NCI-H146 treated with DMSO at 0.1 percent for 48 hours (cell line): ENCODE results near the gene UBE2D2.
A peak's percentile ranks its signal among the peaks of the same experiment; 100 is the strongest.
"Not testable (repeated sequence)": the region's sequence is repeated elsewhere in the genome, so short reads cannot be mapped to it uniquely, and the experiment has no call there.

Experiments used
- DNase-seq: peaks from one replicate; lab custom pipeline; 2025; ENCODE audit not compliant: unreplicated experiment; lab: John Stamatoyannopoulos, UW

UBE2D2 gene

DNA sequence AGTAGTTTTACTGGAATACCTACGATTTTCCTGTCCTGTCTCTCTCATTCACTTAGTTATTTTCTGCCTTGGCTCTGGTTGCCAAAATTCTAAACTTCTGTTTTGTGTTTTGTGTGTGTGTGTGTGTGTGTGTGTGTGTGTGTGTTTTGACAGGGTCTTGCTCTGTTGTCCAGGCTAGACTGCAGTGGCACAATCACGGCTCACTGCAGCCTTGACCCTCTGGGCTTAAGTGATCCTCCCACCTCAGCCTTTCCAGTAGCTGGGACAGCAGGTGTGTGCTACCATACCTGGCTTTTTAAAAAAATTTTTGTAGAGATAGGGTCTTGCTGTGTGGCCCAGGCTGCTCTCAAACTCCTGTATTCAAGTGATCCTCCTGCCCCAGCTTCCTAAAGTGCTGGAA is 17.2 kb downstream of the UBE2D2 start:
- DNase-seq: no peak

DNA sequence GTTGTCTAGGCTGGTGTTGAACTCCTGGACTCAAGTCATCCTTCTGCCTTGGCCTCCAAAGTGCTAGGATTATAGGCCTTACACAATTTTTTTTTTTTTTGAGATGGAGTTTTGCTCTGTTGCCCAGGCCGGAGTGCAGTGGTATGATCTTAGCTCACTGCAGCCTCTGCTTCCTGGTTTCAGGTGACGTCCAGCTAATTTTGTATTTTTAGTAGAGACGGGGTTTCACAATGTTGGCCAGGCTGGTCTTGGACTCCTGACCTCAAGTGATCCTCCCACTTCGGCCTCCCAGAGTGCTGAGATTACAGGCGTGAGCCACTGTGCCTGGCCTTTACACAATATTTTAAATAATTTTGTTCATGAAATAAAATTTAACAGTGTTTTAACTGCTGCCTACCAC is 21.0 kb downstream of the UBE2D2 start:
- DNase-seq: not testable (repeated sequence)

DNA sequence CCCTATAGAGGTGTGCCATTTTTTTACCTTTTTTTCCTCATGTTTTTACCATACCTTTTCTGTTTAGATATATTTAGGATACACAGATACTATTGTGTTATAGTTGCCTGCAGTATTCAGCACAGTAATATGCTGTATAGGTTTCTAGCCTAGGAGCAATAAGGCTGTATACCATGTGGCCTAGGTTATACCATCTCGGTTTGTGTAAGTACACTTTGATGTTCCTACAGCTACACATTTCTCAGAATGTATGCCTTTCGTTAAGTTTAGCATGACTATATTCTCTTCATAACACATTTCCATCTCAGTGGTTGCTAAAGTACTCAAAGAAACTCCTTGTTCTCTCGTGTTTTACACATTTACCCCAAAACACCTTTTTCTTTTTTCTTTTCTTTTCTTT is 23.0 kb downstream of the UBE2D2 start:
- no peak for DNase-seq

DNA sequence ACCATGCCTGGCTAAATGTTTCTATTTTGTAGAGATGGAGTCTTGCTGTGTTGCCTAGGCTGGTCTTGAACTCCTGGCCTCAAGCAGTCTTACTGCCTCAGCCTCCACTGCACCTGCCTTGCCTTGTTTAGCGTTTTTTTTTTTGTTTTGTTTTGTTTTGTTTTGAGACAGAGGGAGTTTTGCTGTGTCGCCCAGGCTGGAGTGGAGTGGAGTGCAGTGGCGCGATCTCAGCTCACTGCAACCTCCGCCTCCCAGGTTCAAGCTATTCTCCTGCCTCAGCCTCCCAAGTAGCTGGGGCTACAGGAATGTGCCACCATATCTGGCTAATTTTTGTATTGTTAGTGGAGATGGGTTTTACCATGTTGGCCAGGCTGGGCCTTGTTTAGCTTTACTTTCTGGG is 27.0 kb downstream of the UBE2D2 start:
- DNase-seq: not testable (repeated sequence)

DNA sequence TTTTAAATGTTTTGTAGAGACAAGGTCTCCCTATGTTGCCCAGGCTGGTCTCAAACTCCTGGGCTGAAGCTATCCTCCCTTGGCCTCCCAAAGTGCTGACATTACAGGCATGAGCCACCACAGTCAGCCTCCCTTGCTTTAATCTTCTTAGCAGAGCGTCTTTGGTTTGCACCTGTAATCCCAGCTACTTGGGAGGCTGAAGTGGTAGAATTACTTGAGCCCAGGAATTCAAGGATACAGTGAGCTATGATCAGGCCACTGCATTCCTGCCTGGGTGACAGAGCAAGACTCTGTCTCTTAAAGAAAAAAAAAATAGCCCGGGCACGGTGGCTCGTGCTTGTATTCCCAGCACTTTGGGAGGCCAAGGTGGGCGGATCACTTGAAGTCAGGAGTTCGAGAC is 27.8 kb downstream of the UBE2D2 start:
- no peak for DNase-seq

DNA sequence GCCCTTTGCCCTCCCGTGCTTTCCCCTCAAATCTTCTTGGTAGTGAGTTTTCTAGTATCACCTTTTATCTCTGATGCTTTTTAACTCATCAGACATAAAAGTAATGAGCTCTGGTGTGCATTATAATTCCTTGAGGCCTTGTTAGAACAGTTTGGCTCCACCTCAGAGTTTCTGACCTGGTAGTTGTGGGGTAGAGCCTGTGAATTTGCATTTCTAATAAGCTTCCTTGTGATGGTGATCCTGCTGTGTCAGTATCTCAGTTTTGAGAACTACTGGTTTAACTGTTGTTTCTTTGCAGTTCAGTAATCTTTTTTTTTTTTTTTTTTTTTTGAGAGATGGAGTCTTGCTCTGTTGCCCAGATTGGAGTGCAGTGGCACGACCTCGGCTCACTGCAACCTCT is 31.1 kb downstream of the UBE2D2 start:
- DNase-seq: no peak

DNA sequence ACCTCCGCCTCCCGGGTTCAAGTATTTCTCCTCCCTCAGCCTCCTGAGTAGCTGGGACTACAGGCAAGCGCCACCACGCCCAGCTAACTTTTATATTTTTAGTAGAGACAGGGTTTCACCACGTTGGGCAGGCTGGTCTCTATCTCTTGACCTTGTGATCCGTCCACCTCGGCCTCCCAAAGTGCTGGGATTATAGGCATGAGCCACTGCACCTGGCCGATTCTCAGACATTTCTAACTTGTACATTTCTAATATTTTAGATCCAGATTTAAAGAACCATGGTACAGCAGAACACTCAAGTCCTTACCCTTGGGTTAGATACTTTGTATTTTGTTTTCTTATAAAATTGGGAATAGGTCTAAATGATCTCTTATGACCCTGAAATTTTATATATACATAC is 31.9 kb downstream of the UBE2D2 start:
- not testable (repeated sequence) for DNase-seq

DNA sequence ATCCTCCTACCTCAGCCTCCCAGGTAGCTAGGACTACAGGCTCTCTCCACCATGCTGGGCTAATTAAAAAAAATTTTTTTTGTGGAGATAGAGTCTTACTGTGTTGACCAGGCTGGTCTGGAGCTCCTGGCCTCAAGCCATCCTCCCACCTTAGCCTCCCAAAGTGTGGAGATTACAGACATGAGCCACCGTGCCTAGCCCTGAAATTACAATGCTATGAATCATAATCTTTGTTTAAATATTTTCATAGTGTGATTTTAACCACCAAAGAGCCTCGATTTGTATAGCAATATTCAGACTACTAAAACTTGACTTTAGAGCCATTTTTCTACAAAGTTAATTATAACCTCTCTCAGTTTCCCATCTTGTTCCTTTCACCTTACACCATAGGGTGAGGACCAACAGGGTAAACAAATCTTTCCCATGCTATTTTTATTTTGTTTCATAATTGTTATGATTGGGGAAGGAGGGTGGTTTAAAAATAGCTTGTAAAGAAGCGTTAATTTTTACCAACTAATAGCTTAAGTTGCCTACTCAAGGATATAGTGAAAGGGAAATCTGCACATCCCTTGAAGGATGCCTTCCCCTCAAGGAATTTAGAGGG is 32.7 kb downstream of the UBE2D2 start:
- DNase-seq: no peak

DNA sequence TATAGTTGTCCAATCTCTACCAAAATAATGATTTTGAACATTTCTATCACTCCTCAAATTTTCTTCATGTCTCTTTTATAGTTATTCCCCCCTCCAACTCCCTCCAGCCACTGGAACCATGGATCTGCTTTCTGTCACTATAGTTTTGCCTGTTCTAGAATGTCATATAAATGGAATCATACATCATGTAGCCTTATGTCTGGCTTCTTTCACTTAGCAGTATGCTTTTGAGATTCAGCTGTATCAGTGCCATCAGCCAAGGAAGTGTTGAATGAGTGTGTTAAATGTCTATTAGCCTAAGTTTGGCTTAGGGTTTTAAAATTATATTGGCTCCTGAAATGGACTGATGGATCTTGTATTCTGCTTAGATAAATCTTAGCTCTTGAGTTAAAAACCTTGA is 36.0 kb downstream of the UBE2D2 start:
- no peak for DNase-seq

DNA sequence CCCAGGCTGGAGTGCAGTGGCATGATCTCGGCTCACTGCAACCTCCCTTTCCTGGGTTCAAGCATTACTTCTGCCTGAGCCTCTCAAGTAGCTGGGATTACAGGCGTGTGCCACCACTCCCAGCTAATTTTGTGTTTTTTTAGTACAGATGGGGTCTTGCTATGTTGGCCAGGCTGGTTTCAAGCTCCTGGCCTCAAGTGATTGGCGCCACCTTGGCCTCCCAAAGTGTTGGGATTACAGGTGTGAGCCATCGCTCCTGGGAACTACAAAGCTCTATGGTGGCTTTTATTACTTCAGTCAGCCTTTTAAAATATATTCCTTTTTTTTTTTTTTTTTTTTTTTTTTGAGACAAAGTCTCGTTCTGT is 37.4 kb downstream of the UBE2D2 start:
- DNase-seq: not testable (repeated sequence)

DNA sequence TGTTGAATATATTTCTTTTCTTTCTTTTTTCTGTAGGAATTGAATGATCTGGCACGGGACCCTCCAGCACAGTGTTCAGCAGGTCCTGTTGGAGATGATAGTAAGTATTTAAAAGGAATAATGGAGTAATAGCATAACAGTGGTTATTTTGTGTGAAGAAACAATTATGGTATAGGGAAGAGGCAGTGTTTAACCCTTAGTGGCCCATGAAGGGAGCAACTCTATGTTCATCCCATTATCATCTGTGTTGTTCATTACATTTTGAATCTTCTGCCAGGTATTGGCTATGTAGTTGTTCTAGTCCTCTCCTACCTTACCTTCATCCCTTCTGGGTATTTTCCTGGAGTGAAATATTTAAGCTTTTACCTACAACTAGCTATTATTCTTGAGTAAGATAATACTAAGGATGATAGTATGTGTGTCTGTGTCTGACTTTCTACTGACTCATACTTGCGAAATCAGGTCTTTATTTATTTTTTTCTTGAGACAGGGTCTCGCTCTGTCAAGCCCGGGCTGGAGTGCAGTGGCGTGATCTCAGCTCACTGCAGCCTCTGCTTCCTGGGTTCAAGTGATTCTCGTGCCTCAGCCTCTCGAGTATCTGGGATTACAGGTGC is 39.3 kb downstream of the UBE2D2 start:
- DNase-seq: no peak

DNA sequence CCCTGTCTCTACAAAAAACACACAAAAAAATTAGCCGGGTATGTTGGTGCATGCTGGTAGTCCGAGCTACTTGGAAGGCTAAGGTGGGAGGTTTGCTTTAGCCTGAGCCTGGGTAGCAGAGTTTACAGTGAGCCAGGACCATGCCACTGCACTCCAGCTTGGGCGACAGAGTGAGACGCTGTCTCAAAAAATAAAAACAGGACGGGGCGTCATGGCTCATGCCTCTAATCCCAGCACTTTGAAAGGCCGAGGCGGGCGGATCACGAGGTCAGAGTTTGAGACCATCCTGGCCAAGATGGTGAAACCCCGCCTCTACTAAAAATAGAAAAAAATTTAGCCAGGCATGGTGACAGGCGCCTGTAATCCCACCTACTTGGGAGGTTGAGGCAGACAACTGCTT is 40.3 kb downstream of the UBE2D2 start:
- DNase-seq: no peak

DNA sequence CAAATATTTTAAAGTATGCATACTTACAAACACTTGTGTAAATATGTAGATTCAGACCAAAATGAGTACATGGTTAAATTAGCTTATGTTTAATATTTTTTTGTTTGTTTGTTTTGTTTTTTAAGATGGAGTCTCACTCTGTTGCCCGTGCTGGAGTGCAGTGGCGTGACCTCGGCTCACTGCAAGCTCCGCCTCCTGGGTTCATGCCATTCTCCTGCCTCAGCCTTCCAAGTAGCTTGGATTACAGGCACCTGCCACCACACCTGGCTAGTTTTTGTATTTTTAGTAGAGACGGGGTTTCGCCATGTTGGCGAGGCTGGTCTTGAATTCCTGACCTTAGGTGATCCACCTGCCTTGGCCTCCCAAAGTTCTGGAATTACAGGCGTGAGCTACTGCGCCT is 40.8 kb downstream of the UBE2D2 start:
- DNase-seq: not testable (repeated sequence)

DNA sequence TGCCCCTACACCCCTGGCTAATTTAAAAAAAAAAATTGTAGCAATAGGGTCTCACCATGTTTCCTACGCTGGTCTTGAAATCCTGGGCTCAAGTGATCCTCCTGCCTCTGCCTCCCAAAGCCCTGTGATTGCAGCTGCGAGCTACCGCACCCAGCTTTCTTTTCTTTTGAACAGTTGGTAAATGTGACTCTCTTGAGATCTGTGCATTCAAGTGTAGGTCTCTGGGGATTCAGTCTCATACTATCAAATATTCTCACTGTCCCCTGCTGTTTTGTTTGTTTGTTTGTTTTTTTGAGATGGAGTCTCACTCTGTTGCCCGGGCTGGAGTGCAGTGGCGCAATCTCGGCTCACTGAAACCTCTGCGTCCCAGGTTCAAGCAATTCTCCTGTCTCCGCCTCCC is 44.7 kb downstream of the UBE2D2 start:
- no peak for DNase-seq

DNA sequence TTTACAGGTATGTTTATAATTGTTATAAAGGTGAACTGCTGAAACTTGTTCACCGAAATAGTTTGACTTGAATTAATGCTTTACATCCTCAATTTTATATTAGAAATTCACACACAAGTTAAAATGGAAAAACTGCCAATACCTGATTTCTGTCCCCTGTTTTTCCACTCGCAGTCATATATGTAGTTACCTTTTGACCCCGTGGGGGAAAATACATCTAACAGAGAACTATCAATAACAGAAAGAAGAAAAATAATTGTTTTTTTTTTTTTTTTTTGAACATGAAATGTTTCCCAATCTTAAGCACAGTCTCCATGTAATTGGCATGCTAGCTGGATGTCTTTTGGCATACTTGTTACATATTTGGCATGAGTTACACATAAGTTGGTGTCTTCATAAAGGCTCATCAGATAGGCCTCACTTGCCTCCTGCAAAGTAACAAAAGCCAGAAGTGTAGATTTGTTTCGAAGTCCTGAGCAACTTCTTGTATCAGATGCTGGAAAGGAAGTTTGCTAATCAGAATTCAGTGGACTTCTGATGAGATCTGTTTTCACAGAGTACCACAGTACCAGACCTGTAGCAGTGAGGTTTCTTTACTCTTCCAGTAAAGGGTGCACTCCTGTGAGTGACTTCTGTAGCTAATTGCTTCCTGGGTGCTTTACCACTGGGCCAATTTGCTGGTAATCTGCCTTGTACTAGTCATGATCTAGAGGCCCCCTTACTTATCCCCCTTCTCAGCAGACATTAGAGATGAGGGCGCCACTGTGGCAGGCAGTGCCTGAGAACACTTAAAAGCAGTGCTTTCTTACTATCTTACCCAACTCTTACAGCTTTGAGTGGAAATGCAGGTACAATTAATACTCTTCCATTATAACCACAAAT is 50.8 kb downstream of the UBE2D2 start:
- no peak for DNase-seq

DNA sequence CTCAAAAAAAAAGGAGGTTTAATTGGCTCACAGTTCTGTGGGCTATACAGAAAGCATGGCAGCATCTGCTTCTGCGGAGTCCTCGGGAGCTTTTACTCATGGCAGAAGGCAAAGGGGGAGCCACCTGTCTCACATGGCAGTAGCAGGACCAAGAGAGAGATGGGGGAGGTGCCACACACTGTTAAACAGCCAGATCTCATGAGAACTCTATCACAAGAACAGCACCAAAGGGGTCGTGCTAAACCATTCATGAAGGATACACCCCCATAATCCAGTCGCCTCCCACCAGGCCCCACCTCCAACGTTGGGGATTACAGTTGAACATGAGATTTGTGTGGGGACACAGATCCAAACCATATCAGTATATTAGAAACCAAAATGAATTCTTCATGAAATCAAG is 58.7 kb downstream of the UBE2D2 start:
- no peak for DNase-seq

DNA sequence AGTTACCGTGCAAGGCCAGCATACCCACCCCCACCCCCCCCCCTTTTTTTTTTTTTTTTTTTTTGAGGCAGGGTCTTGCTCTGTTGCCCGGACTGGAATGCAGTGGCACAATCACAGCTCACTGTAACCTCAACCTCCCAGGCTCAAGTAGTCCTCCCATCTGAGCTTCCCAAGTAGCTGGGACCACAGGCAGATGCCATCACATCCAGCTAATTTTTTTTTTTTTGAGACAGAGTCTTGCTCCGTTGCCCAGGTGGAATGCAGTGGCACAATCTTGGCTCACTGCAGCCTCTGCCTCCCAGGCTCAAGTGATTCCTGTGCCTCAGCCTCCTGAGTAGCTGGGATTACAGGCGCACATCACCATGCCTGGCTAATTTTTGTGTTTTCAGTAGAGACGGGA is 64.3 kb downstream of the UBE2D2 start:
- not testable (repeated sequence) for DNase-seq

DNA sequence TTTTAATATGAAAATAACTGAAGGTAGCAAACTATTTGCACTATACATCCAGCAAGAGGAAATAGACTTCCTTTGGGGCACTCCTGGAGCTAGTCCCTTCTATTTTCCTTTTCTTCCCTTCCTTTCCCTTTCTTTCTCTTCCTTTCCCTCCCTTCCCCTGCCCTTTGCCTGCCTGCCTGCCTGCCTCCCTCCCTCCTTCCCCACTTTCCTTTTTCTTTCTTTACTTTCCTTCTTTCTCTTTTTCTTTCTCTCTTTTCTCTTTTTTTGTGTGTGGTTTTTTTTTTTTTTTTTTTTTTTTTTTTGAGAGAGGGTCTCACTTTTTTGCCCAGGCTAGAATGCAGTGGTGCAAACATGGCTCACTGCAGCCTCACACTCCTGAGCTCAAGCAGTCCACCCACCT is 69.7 kb downstream of the UBE2D2 start:
- no peak for DNase-seq

DNA sequence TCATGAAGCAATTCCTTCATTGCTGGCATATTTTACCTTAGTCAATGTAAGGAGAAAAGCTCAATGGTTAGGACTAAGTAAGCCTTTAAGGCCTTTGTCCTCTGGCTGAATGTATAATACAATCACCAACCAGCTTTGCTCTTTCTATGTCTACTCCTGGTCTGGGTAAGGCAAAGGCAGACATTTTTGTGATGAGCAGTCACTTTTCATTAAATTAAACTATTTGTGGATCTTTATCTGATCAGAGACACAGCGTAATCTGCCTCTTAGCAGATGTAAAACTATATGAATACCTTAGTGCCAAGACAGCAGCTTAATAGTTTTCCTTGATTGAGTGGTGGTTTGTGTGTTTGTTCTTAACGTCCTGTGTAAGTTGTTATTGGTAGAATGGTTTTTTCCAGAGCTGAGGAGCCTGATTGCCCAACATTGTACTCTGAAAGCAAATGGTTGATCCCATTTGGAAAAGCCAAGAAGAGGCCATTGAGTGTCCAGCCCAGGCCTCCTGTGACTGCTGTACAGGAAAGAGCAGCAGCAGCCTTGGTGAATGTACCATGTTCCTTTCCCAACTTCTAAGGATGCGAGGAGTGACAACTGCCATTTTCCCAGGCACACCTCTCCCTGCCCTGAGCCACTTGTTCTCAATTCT is 70.5 kb downstream of the UBE2D2 start:
- DNase-seq: no peak

DNA sequence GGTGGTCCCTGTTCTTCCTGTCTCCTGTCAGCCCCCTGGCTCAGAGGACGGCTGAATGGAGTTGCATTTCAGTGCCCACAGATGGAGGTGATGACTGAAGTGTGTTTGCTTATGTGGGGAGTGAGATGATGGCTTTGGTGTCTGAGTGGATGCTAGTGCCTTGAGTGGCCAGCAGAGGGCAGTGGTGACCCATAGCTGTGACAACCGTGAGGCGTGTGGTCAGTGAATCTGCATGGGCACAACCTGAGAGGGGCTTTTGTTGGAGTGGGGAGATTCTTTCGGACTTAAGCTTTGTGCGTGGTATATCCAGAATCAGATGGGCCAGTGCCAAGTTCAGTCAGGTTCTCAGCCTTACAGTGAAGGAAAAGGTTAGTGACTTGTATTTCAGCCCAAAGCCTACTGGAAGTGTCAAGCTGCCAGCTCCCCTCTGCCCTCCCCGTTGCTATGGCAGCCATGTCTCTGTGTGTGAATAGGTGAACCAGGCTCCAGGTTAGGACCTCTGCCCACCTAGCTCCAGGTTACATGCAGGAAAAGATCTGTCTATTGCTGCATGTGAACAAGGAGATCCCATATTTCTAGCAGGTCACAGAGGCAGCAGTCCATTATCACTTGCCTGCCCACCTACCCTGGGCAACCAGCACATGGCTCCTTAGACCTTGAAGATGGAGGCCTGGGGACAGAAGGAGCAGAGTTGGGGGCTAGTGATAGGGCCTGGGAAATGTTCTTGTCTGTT is 72.3 kb downstream of the UBE2D2 start:
- DNase-seq: peak; percentile 60

DNA sequence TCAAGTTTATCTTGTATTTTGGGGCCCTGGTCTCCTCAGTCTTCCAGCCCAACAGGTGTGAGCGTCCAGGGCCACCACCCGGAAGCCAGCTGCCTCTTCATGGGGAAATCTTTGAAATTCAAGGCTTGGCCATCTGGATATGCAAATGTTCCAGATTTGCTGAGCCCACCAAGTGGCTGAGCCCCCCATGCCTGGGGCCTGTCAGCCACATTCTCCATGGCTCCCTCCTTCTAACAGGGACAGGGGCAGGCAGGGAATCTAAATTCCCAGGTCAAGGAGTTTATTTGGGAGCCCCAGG is 72.8 kb downstream of the UBE2D2 start:
- DNase-seq: no peak
